DMS53 treated with DMSO at 0.1 percent for 48 hours (cell line): ENCODE measurements around the gene ZSCAN2.

Experiments used
- DNase-seq: peaks from one replicate; lab custom pipeline; 2025; ENCODE audit not compliant: unreplicated experiment; lab: John Stamatoyannopoulos, UW

ZSCAN2 gene

DNA sequence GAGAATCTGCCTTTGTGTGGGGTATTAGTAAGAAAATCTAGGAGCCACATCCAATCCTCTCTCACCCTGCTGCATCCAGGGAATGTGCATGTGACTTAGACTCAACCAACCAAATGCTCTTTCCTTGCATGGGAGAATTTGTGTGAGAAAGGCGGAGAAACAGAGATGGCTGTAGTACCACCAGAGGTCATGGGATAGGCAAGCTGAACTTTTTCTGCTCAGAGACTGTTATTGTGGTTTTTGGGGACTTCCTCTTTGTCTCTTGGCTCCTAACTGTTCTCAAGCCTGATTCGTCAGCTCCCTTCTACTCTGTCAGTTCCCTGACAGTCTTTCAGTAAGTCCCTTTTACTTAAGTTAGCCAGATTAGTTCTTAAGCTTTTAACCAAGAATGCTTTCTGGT, 2.6 kb upstream of the ZSCAN2 start:
- no peak for DNase-seq

DNA sequence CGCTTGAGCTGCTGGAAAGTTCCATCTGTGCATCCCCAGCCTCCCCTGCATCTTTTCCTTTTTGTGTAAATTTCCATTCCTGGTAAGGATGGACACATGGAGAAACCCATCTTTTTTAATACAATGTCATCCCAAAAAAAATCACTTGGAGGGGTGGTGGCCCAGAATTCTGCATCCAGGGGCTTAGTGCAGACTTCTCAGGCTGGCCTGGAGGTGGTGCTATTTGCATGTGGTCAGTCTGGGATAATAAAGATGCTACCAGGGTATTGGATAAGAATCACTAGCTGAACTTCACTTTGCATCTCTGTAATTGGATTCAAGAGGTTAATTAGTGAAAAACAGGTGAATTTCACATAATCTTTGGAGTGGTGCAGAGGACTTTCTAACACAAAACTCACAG, 1.8 kb upstream of the ZSCAN2 start:
- peak; percentile 26 for DNase-seq

DNA sequence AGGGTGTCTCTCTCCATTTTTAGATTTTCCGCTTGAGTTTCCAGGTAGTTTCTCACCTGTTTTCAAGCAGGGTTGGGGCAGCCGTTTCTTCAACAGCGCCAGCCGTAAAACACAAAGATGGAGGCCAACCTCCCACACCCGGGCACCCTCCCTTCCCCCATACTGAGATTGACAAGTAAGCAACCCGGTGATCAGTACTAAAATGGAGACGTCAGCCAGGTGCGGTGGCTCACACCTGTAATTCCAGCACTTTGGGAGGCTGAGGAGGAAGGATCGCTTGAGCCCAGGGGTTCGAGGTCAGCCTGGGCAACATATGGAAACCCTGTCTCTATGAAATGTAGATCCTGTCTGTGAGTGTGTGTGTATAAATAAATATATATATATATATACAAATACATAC, 903 bp upstream of the ZSCAN2 start:
- no peak for DNase-seq

DNA sequence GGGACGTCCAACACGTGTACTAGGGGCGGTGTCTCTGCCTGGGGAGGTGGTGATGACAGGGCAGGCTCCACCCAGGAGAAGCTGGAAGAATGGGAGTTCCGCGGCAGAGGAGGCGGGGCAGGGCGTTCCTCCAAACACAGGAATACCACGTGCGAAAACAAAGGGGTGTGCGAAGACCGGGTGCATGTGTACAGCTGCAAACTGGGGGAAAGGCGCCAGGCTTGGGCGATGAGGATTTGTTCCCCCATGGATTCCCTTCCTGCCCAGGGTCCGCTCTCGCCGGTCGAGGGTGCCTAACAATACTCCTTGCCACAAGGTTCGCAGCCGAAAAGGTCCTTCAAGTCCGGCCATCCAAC, 500 bp upstream of the ZSCAN2 start:
- peak; percentile 62 for DNase-seq

DNA sequence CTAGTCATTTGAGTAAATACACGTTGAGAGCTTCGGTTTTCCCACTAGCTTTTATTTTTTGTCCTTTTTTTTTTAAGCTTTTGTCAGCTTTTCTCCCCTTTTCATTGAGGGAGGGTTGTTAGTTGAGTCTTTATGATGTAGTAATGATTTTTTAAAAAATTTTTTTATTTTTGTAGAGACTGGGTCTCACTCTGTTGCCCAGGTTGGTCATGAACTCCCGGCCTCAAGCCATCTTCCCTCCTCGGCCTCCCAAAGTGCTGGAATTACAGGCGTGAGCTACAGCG, 688 bp downstream of the ZSCAN2 start:
- DNase-seq = peak; percentile 1

DNA sequence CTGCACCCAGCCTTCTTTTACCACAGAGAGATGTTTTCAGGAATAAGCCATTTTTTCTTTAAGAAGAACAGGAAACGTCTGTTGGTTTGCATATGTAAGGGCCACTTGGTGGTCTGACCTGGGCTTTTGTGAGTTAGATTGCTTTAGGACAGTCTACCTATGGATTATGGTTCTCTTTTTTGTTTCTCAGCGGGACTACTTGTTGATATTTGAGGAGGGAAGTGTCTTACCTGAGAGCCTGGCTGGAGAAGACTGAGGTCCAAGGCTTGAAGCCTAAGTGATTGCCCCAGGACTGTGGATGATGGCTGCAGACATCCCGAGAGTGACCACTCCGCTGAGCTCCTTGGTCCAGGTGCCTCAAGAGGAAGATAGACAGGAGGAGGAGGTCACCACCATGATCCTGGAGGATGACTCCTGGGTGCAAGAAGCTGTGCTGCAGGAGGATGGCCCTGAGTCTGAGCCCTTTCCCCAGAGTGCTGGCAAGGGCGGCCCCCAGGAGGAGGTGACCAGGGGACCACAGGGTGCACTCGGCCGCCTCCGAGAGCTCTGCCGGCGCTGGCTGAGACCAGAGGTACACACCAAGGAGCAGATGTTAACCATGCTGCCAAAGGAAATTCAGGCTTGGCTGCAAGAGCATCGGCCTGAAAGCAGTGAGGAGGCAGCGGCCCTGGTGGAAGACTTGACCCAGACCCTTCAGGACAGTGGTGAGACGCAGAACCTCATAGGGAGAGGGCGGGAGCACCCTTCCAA, 3.0 kb downstream of the ZSCAN2 start:
- no peak for DNase-seq

DNA sequence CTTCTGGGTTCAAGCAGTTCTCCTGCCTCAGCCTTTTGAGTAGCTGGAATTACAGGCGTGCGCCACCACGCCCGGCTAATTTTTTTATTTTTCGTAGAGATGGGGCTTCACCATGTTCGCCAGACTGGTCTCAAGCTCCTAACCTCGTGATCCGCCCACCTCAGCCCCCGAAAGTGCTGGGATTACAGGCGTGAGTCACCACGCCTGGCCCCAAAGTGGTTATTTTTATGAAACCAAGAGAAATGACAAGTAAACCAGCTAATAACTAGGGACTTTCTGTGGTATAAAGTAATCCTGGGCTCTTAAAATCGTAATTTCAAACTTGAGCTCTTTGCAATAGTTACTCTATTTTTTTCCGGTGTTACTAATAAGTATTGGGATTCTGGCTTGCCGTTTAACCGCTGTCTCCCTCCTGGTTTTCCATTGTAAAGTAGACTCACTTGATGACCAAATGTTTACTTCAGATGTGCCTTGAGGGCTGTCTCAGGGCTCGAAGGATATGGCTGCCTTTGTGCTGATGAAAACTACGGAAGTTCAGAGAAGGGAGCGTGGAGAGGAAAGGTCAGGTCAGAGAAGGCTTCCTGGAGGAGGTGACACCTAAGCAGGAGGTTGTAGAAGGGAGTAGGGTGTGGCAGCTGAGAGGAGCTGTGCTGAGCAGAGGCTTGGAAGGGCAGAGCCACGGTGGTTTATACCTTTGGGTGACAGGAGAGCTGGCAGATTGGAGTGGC, 4.2 kb downstream of the ZSCAN2 start:
- DNase-seq = no peak

DNA sequence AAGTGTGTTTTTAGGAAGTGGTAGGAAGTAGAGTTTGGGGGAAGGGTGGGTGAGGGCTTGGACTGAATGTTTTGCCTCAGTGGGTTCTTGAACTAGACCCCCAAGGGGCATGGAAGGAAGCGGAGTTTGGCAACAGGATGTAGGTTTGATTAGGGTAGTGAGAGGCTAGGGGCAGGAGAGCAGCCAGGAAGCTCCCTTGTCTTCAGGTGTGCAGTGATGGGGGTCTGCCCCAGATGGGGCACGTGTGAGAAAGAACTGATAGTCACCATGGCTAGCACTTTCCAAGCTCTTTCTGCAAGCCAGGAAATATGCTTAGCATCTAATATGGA, 4.7 kb downstream of the ZSCAN2 start:
- DNase-seq = no peak

DNA sequence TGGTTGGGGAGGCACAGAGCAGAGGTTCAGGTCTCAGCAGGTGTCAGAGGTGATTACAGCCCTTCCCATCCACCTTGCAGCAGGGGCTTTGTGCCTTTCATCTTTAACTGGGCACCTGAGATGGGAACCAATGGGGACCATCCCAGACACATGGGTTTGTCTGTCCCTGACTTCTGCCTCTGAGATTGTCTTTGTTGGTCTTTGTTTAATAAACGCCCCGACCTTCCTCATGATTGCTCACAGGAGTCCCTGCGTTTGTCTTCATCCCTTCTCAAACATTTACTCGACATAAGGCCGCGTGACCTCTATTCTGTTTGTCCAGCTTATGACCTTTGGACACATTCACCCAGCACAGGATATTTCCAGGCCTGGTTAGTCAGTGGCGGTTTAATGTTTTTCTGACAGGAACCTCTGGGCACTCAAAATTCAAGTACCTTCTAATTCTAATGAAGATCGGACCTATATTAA, 5.9 kb downstream of the ZSCAN2 start:
- DNase-seq = peak; percentile 17

DNA sequence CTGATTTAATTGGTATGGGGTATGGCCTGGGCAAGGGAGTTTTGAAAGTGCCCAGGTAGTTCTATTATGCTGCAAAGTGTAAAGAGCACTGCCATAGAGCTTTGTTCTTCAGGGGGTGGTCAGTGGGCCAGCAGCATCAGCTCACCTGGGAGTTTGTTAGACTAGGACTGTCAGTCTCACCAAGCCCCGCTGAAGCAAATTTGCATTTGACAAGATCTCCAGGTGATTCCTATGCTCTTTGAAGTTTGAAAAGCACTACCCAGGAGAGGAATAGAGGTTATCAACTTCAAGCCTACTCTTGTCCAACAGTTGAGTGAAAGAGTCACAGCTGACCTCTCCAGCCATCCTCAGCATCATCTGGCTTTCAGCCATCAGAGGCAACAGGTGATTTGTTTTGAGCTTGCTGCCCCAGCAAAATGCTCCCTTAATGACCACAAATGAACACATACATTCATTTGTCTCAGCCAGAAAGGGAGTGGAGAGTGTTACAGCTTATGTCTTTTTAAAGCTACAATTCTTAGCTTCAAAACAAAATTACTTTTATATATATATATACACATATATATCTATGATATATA, 8.0 kb downstream of the ZSCAN2 start:
- no peak for DNase-seq

DNA sequence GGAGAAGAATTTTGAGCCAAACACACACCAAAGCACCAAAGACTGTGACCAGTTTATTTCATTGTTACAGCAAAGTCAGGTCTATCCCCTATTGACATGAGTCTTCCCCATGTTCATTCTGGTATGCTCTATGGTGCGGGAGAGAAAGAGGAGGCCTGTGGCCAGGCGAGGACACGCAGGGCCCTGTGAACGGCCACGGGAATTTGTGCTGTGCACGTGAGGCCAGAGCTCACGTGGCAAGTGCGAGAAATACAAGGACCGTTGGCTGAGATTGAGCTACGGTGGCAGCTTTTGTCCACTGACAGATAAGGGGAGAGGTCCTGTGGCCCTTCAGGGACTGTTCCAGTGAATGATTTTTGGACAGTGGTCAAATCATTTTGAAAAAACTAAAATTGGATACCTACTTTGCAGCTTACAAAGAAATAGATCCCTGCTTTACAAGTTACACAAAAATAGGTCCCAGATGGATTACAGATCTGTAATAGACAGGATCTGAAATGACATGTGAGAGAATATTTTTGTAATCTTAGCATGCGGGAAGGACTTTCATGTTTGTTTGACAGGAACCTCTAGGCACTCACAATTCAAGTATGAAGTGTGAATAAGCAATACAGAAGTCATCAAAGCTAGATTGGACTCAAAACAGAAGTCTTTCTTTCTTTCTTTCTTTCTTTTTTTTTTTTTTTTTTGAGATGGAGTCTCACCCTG, 9.2 kb downstream of the ZSCAN2 start:
- no peak for DNase-seq

DNA sequence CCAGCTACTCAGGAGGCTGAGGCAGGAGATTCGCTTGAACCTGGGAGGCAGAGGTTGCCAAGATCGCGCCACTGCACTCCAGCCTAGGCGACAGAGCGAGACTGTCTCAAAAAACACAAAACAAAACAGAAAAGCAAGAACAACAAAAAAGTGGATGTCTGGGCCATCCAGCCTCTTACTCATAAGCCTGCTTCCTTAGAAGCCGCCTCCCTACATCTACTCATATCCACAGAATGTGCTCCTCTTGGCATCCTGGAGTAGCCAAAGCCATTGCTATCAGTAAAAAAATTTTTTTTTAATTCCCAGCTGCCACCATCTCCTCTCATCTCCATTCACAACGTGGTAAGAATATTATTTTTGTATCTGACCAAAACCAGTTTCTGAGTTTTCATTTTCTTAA, 10.8 kb downstream of the ZSCAN2 start:
- DNase-seq = no peak

DNA sequence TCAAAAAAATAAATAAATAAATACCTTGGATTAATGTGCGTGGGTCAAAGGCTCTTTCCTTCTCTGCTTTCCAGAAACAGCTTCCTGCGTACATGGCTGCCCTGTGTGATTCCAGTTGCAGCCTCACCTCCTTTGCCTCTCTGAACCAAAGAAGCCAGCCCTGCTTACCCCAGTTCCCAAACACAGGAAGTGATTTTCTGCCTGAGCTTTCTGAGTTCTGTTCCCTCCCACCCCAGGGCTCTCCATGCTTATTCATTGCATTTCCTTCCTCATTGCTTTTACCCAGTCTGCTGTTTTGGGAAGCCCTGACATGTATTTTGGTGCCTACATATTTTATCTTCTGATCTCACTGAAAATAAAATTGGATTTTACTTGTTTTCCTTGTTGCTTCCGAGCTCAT, 15.4 kb downstream of the ZSCAN2 start:
- no peak for DNase-seq

DNA sequence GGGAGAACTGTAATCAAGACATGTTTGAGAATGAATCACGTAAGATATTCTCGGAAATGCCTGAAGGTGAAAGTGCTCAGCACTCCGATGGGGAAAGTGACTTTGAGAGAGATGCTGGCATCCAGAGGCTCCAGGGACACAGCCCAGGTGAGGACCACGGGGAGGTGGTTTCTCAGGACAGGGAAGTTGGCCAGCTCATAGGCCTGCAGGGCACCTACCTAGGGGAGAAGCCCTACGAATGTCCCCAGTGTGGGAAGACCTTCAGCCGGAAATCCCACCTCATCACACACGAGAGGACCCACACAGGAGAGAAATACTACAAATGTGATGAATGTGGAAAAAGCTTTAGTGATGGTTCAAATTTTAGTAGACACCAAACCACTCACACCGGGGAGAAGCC, 19.8 kb downstream of the ZSCAN2 start:
- no peak for DNase-seq

DNA sequence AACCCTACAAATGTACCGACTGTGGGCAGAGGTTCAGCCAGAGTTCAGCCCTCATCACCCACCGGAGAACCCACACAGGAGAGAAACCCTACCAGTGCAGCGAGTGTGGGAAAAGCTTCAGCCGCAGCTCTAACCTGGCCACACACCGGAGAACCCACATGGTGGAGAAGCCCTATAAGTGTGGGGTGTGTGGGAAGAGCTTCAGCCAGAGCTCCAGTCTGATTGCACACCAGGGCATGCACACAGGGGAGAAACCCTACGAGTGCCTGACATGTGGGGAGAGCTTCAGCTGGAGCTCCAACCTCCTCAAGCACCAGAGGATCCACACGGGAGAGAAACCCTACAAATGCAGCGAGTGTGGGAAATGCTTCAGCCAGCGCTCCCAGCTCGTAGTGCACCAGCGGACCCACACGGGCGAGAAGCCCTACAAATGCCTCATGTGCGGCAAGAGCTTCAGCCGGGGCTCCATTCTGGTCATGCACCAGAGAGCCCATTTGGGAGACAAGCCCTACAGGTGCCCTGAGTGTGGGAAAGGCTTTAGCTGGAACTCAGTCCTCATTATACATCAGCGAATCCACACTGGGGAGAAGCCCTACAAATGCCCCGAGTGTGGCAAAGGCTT, 20.7 kb downstream of the ZSCAN2 start:
- no peak for DNase-seq

DNA sequence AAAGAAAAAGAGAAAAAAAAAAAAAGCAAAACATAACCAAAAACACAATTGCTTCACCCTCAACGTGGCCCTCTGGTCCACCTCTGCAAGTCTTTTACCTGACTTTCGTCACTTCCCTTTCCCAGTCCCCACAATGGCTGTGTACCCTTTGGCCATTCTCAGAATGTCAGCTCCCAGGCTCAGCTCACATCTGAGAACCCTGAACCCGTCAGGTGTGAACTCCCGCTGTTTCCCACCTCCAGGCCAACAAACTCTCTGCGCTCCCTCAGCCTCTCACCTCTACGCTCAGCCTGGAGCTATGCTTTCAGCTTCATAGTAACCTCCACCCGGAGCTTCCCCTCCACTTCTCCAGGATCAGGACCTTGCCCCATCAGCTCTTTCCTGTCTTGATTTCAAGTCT, 23.6 kb downstream of the ZSCAN2 start:
- no peak for DNase-seq

DNA sequence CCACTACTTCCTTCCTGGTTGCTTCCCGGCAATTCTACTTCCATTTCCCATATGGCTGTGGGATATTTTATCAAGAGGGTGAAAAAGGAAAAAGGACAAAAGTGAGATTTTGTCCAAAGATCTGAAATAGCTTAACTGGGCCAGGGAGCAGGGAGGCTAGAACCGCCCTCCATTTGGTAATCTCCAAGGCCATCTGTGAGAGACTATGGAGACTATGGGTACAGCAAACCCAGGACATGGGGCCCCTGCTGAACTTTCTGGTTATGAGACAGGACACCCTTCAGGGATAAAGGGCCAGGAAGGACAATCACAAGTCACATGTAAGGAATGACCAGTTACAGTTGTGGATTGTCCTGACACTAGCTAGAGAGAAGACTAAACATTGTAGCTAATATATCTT, 24.3 kb downstream of the ZSCAN2 start:
- DNase-seq = no peak

DNA sequence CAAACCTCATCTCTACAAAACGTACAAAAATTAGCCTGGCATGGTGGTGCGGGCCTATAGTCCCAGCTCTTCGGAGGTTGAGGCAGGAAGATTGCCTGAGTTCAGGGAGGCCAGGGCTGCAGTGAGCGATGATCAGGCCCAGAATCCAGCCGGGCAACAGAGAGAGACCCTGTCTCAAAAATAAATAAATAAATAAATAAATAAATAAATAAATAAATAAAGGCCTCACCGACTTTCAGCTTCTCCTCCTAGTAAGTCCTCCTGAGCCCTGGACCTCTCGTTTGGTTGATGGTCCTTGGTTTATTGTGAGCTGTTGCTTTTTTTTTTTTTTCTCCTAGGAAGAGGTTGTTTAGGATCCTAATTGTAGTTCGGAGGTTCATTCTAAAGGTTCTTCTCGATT, 28.2 kb downstream of the ZSCAN2 start:
- no peak for DNase-seq

DNA sequence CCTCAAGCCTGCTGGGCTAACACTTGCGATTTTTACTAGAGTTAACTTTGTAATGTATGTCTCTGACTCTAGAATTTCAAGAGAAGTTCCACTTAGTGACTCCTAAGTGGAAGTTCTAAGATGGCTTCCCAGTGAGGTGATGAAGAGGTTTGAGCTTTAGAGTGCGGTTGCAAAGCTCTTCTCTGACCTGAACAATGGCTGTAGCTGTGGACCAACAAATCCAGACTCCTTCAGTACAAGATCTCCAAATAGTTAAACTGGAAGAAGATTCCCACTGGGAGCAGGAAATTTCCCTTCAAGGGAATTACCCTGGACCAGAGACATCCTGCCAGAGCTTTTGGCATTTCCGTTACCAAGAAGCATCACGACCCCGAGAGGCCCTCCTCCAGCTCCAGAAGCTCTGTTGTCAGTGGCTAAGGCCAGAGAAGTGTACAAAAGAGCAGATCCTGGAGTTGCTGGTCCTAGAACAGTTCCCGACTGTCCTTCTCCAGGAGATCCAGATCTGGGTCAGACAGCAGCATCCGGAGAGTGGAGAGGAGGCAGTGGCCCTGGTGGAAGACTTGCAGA, 31.0 kb downstream of the ZSCAN2 start:
- DNase-seq = peak; percentile 36

DNA sequence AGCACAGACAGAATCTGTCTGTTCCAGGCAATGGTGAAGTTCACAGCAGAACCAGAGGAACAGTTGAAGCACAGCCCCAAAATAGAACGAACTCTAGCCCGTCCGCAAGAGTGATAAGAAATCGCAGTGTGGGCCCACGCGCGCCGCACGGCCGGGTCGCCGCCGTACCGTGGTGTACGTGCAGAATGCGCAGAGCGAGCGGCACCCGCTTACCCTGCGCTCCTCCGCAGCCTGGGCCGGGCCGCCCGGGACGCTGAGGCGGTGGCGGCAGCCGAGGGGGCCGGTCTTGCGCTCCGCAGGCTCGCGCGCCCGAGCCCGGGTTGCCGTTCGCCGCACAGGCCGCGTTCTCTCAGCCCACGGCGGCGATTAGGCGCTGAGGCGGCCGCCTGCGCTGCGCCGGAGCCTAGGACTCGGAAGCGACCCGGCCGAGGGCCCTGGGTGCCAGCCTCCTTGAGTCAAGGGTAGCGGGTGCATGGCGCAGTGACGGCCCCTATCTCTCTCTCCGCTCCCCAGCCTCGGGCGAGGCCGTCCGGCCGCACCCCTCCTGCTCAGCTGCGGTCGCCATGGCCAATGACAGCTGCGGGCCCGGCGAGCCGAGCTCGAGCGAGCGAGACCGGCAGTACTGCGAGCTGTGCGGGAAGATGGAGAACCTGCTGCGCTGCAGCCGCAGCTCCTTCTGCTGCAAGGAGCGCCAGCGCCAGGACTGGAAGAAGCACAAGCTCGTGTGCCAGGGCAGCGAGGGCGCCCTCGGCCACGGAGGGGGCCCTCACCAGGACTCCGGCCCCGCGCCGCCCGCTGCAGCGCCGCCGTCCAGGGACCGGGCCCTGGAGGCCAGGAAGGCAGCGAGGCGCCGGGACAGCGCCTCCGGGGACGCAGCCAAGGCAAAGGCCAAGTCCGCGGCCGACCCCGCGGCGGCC, 32.8 kb downstream of the ZSCAN2 start:
- DNase-seq = peak; percentile 12
